ENCODE results near the gene GMPR. TPM values are rescaled to one million over a fixed set of nuclear protein-coding genes. Genes with fewer than 3 reads are reported as not detected.
A peak's percentile ranks its signal among the peaks of the same experiment; 100 is the strongest.

The GMPR gene
- total RNA-seq, 1 donor = 4.7 TPM

DNA sequence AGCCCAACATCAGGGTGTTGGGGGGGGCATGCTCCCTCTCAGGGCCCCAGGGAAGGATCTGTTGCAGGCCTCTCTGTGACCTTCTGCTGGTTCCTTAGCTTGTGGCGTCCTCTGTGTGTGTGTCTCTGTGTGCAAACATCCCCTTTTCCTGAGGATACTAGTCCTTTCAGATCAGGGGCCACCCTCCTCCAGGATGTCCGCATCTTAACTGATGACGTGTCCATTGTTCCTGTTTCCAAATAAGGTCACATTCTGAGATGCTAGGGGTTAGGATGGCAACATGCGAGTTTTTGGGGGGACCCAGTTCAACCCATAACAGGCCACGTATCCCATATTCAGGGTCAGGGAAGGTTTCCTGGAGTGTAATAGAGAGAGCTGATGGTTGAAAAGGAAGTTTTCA is 40.9 kb downstream of the GMPR start:
- H3K4me3 ChIP-seq (ENCODE audit: low read depth, low read length) = no peak overlapping the region
- DNase-seq (ENCODE audit: low read depth) = no peak
- TF ChIP-seq, protein P1, sequence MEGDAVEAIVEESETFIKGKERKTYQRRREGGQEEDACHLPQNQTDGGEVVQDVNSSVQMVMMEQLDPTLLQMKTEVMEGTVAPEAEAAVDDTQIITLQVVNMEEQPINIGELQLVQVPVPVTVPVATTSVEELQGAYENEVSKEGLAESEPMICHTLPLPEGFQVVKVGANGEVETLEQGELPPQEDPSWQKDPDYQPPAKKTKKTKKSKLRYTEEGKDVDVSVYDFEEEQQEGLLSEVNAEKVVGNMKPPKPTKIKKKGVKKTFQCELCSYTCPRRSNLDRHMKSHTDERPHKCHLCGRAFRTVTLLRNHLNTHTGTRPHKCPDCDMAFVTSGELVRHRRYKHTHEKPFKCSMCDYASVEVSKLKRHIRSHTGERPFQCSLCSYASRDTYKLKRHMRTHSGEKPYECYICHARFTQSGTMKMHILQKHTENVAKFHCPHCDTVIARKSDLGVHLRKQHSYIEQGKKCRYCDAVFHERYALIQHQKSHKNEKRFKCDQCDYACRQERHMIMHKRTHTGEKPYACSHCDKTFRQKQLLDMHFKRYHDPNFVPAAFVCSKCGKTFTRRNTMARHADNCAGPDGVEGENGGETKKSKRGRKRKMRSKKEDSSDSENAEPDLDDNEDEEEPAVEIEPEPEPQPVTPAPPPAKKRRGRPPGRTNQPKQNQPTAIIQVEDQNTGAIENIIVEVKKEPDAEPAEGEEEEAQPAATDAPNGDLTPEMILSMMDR (IDR thresholded peaks at IDR 0.05; ENCODE audit: insufficient read depth, low read depth, low read length) = no peak

DNA sequence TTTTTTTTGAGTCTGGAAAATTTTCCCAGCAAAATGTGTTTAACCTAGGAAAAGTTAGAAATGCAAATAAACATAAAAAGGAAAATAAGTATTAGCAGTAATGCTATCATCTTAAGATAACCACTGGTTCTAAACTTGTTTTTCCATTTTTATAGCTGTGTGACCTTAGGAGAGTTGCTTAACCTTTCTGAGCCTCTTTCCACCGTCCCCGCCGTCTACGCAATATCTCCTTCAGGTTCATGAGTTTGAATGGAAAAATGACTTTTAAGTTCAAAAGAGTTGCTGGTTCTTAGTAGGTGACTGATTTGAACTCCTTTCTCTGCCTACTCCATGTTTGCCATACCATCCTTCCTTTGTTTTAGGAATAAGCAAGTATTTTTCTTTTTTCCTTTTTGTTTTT is 44.0 kb downstream of the GMPR start:
- H3K4me3 ChIP-seq (ENCODE audit: low read depth, low read length) = no peak overlapping the region
- DNase-seq (ENCODE audit: low read depth) = no peak
- TF ChIP-seq, protein P1 (IDR thresholded peaks at IDR 0.05; ENCODE audit: insufficient read depth, low read depth, low read length) = no peak

- no peak for DNase-seq (ENCODE audit: low read depth)
- TF ChIP-seq, protein P1 (IDR thresholded peaks at IDR 0.05; ENCODE audit: insufficient read depth, low read depth, low read length) = no peak
- H3K4me3 ChIP-seq (ENCODE audit: low read depth, low read length) = no peak overlapping the region
Observed at GRCh38 chr6:16284472-16284871, 46.1 kb downstream of the GMPR start.

DNA sequence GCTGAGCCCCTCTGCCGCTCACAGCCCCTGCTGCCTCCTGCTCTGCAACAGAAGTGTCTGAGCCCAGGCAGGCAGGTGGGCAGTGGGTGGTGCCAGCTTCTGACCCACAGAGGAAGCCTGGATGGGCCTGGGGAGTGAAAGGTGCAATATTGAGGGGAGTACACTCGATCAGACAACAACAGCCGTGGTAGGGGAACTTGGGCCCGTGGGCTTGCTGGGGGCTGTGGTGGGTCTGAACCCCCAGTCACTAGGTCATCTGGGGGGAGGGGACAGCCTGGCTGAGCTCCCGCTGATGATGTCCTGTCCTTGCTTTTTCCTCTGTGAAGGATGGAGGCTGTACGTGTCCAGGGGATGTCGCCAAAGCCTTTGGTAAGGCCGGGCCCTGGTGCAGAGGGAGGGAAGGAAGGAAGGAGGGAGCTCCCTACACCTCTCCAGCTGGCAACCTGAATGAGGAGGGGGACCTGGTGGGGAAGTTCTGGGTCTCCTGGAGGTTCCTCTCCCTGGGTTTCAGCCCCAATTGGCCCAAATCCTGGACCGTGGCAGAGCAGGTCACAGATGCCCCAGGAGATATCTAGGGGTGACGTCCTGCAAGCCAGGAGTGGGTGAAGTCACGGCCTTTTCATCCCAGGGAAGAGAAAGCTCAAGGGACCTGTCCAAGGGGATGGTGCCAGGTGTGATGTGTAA is 47.2 kb downstream of the GMPR start:
- TF ChIP-seq, protein P1 (IDR thresholded peaks at IDR 0.05; ENCODE audit: insufficient read depth, low read depth, low read length) = no peak
- DNase-seq (ENCODE audit: low read depth) = no peak
- no peak overlapping the region for H3K4me3 ChIP-seq (ENCODE audit: low read depth, low read length)

DNA sequence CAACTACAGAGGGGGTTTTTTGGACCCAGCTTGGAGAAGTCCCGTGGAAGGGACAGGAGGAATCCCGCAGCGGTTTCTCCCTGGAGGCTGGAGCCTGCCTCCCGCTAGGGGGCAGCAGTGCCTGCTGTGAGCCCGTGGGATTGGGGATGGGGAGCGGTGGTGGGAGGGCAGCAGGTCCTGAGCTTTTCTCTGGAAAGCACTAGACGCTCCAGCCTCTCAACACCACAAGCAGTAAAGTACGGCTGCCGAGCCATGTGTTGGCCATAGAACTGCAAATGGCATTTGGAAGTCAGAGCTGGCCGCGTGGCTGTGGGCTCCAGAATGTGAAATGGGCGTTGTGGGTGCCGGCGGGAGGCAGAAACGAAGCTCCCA is 47.8 kb downstream of the GMPR start:
- TF ChIP-seq, protein P1 (IDR thresholded peaks at IDR 0.05; ENCODE audit: insufficient read depth, low read depth, low read length) = peak; percentile 90
- no peak overlapping the region for H3K4me3 ChIP-seq (ENCODE audit: low read depth, low read length)
- DNase-seq (ENCODE audit: low read depth) = peak; percentile 52

DNA sequence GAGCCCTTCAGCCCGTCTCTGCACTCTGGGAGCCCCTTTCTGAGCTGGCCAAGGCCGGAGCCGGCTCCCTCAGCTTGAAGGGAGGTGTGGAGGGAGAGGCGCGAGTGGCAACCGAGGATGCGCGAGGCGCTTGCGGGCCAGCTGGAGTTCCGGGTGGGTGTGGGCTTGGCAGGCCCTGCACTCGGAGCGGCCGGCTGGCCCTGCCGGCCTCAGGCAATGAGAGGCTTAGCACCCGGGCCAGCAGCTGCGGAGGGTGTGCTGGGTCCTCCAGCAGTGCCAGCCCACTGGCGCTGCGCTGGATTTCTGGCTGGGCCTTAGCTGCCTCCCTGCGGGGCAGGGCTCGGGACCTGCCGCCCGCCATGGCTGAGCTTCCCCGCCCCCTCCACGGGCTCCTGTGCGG is 49.8 kb downstream of the GMPR start:
- TF ChIP-seq, protein P1 (IDR thresholded peaks at IDR 0.05; ENCODE audit: insufficient read depth, low read depth, low read length) = no peak
- DNase-seq (ENCODE audit: low read depth) = no peak
- H3K4me3 ChIP-seq (ENCODE audit: low read depth, low read length) = no peak overlapping the region

DNA sequence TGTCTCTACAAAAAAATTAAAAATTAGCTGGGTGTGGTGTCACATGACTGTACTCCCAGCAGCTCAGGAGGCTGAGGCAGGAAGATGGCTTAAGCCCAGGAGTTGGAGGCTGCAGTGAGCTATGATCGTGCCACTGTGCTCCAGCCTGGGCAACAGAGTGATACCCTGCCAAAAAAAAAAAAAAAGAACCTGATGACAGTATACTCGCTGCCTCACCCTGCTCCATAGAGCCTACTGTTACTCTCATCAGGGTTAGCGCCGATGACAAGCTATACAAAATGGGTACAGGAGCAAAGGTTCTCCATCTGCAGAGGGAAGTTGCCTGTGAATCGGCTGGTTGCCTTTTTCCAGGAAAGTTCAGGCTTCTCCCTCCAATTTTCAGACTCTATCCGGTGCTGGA is 53.4 kb downstream of the GMPR start:
- TF ChIP-seq, protein P1 (IDR thresholded peaks at IDR 0.05; ENCODE audit: insufficient read depth, low read depth, low read length) = no peak
- H3K4me3 ChIP-seq (ENCODE audit: low read depth, low read length) = no peak overlapping the region
- no peak for DNase-seq (ENCODE audit: low read depth)
